Subcutaneous adipose tissue (tissue), 4 donors: Measurements from ENCODE around the gene PTPRD. TPM values are rescaled to one million over a fixed set of nuclear protein-coding genes. Genes with fewer than 3 reads are reported as not detected.

Source experiments
- CTCF ChIP-seq: fragments of 450-650 bp; IDR thresholded peaks from one replicate; pipeline ENCODE4 v1.5.1; 2016; ENCODE audit warnings: low read depth, mild to moderate bottlenecking, control low read depth, antibody characterized with exemption, moderate library complexity
- total RNA-seq, 4 donors: library from RNA; depleted of rRNA; stranded (reverse); fragments of >200 nt; gene quantifications; one replicate each; pipeline ENCODE4 v1.1.0, GENCODE V29; 2016

The PTPRD gene
- total RNA-seq, 4 donors from 2014 or later, result 5.1 to 17.3 (median 12.1) TPM

DNA sequence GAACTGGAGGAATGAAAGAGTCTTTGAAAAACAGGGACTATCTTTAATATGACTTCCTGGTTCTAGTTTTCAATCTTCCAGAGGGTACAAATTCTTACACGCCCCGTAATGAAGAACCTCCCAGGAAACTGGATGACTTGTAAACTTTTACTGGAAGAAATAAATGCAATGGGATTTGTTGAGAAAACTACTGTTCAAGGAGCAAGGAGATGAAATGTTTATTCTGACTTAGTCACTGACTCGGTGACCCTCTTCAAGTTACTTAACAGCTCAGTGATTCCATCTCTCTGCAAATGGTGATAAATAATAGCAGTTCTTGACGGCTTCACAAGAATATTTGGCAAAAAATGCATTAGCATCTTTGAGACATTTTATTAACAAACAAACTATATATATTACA lies 858.6 kb downstream of the PTPRD start:
- no peak for TF ChIP-seq CTCF

DNA sequence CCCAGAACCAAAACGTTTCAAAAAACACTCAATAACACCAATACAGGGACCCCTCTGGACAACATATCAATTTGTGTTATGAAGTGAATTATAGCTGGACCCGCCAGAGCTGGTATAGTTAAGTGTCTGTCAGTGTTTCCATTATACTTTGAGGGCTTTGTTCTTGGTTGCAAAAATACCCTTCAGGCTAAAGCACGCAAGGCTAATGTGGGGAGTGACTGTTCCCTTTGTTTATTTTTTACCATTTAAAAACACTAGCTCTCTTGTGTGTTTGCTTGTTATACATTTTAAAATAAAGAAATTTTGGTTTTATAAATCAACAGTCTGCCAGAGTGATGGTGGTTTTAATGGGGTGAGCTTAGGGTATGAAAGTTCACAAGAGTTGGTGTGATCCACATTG lies 859.5 kb downstream of the PTPRD start:
- no peak for TF ChIP-seq CTCF

- no peak for TF ChIP-seq CTCF
These were observed 860.1 kb downstream of the PTPRD start for GRCh38 chr9:9752722-9753121.

- TF ChIP-seq CTCF, result no peak
These were observed 860.8 kb downstream of the PTPRD start for GRCh38 chr9:9751996-9752395.

GRCh38 chr9:9750719-9751118 lies 862.1 kb downstream of the PTPRD start:
- TF ChIP-seq CTCF, result no peak

GRCh38 chr9:9749591-9749990 lies 863.2 kb downstream of the PTPRD start:
- TF ChIP-seq CTCF, result no peak

DNA sequence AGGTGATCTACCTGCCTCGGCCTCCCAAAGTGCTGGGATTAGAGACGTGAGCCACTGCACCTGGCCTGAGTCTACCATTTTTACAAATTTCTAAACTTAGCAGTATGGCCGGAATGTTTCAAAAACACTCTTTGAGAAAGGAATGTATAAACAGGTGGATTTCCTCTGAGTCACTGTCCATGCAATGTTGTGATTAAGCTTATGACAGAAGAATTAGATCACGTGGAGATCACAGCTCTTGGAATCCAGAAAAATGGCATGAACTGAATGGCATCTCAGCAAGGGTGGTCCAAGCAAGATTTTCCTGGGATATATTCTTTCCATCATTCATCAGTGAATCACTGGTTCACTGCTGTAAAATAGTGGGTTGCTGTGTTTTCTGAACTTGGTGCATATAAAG lies 865.0 kb downstream of the PTPRD start:
- no peak for TF ChIP-seq CTCF

- no peak for TF ChIP-seq CTCF
These were observed 866.0 kb downstream of the PTPRD start for GRCh38 chr9:9746826-9747225.
